GM12892 (cell line): ENCODE data around the gene CNDP1.
A peak's percentile ranks its signal among the peaks of the same experiment; 100 is the strongest.

Experiments used
- DNase-seq: peaks from one replicate; pipeline ENCODE4 v3.0.0; 2011; ENCODE audit not compliant: insufficient read length
- FAIRE-seq: peaks from 2 replicates; lab custom pipeline; 2011; peaks lifted over from hg19 to GRCh38; lab: Jason Lieb, UNC
- POLR2A ChIP-seq: IDR thresholded peaks from 2 replicates; pipeline ENCODE4 v1.6.1; 2011; ENCODE audit warnings: low read depth, low read length, control low read depth
- POLR2AphosphoS5 ChIP-seq: IDR thresholded peaks from 2 replicates; pipeline ENCODE4 v1.6.1; 2011; ENCODE audit warnings: low read depth, low read length, control low read depth
- TAF1 ChIP-seq: IDR thresholded peaks from 2 replicates; pipeline ENCODE4 v1.6.1; 2011; ENCODE audit warnings: low read depth, mild to moderate bottlenecking, control low read depth, low read length, borderline replicate concordance

Gene CNDP1

GRCh38 chr18:74577019-74577418 lies 42.7 kb downstream of the CNDP1 start:
- TF ChIP-seq TAF1 (no peak), POLR2A (no peak), POLR2AphosphoS5 (no peak)
- DNase-seq = no peak
- no peak for FAIRE-seq

- no peak for FAIRE-seq
- TF ChIP-seq TAF1 (no peak), POLR2AphosphoS5 (no peak), POLR2A (no peak)
- no peak for DNase-seq
Measured at GRCh38 chr18:74579496-74580065, 45.3 kb downstream of the CNDP1 start.

- no peak for TF ChIP-seq POLR2AphosphoS5
- TF ChIP-seq POLR2A = no peak
- TF ChIP-seq TAF1 = no peak
- FAIRE-seq (no peak), DNase-seq (no peak)
Measured at GRCh38 chr18:74582642-74583041, 48.3 kb downstream of the CNDP1 start.

- FAIRE-seq = no peak
- TF ChIP-seq POLR2A = no peak
- TF ChIP-seq TAF1 = no peak
- TF ChIP-seq POLR2AphosphoS5 = no peak
- no peak for DNase-seq
Measured at GRCh38 chr18:74587441-74587840, 53.1 kb downstream of the CNDP1 start.

- DNase-seq = no peak
- no peak for FAIRE-seq
- TF ChIP-seq TAF1 = no peak
- no peak for TF ChIP-seq POLR2AphosphoS5
- TF ChIP-seq POLR2A = no peak
Measured at GRCh38 chr18:74589021-74589420, 54.7 kb downstream of the CNDP1 start.

- FAIRE-seq (no peak), DNase-seq (no peak)
- TF ChIP-seq POLR2AphosphoS5 (no peak), POLR2A (no peak), TAF1 (no peak)
Measured at GRCh38 chr18:74589811-74590210, 55.5 kb downstream of the CNDP1 start.

- TF ChIP-seq TAF1 (no peak), POLR2AphosphoS5 (no peak), POLR2A (no peak)
- no peak for FAIRE-seq
Measured at GRCh38 chr18:74590671-74591070, 56.4 kb downstream of the CNDP1 start.

GRCh38 chr18:74595431-74595830 lies 61.1 kb downstream of the CNDP1 start:
- TF ChIP-seq POLR2A (no peak), POLR2AphosphoS5 (no peak), TAF1 (no peak)
- FAIRE-seq (no peak), DNase-seq (no peak)

More at GRCh38 chr18:74590671-74591070, 56.4 kb downstream of the CNDP1 start:
- no peak for DNase-seq

- peak; percentile 64 for FAIRE-seq
Measured at GRCh38 chr18:74597034-74597661, 62.8 kb downstream of the CNDP1 start.

GRCh38 chr18:74597662-74598349 lies 63.5 kb downstream of the CNDP1 start, which contains the start of gene ZNF407:
Gene ZNF407, plus strand, starts transcription at chr18:74597870. Its CDS starts 33,150 bp downstream, at chr18:74631020.
- DNase-seq (peak; percentile 78), FAIRE-seq (peak; percentile 88)
- TF ChIP-seq POLR2A (0 out of 2 replicates have a peak, but pooled peaks have one; percentile 40), TAF1 (peak; percentile 69), POLR2AphosphoS5 (peak; percentile 74)

More at GRCh38 chr18:74597034-74597661, 62.8 kb downstream of the CNDP1 start:
- TF ChIP-seq POLR2AphosphoS5 (0 out of 2 replicates have a peak, but pooled peaks have one; percentile 69), POLR2A (peak; percentile 52; the same call in 1 of the 2 replicates), TAF1 (no peak)
- DNase-seq = peak; percentile 27

- TF ChIP-seq POLR2AphosphoS5 (no peak), POLR2A (no peak; the same call in none of the 2 replicates), TAF1 (no peak)
- DNase-seq (peak; percentile 55), FAIRE-seq (no peak)
Measured at GRCh38 chr18:74598350-74599001, 64.2 kb downstream of the CNDP1 start.
